Calu3 (cell line): ENCODE data around the gene FAM120B. TPM values are rescaled to one million over a fixed set of nuclear protein-coding genes. Genes with fewer than 3 reads are reported as not detected.

Experiments used
- BruUV-seq: library from RNA; stranded (reverse); fragments of 400-500 nt; replicated peaks from 2 replicates; lab custom pipeline; 2021; lab: Mats Ljungman, UMichigan
- CTCF ChIA-PET: fragments of 300-600 bp; sonication (Branson Sonifier 250); formaldehyde crosslinking; loops from one replicate; lab custom pipeline; 2022; ENCODE audit warnings: antibody characterized with exemption; lab: Charles Lee
- DNase-seq: peaks from one replicate; pipeline ENCODE4 v3.0.0; 2022
- H3K27ac Mint-ChIP-seq: one replicate; pipeline ENCODE4 v1.8.0; 2022; ENCODE audit warnings: mixed read lengths; ENCODE audit not compliant: unreplicated experiment
- H3K27me3 Mint-ChIP-seq: one replicate; pipeline ENCODE4 v1.8.0; 2022; ENCODE audit warnings: mixed read lengths; ENCODE audit not compliant: unreplicated experiment
- H3K36me3 Mint-ChIP-seq: one replicate; pipeline ENCODE4 v1.8.0; 2022; ENCODE audit warnings: mild to moderate bottlenecking, moderate library complexity, mixed read lengths; ENCODE audit not compliant: insufficient read depth, unreplicated experiment
- H3K4me1 Mint-ChIP-seq: one replicate; pipeline ENCODE4 v1.8.0; 2022; ENCODE audit warnings: mild to moderate bottlenecking, low read depth, mixed read lengths; ENCODE audit not compliant: unreplicated experiment
- H3K4me3 Mint-ChIP-seq: one replicate; pipeline ENCODE4 v1.8.0; 2022; ENCODE audit warnings: mild to moderate bottlenecking, low read depth, moderate library complexity, mixed read lengths; ENCODE audit not compliant: unreplicated experiment
- H3K9me3 Mint-ChIP-seq: one replicate; pipeline ENCODE4 v1.8.0; 2022; ENCODE audit warnings: low read depth, mixed read lengths; ENCODE audit not compliant: unreplicated experiment
- CTCF ChIP-seq: fragments of 200-600 bp; IDR thresholded peaks from one replicate; pipeline ENCODE4 v1.8.0; 2022; ENCODE audit warnings: antibody characterized with exemption; ENCODE audit not compliant: unreplicated experiment
- intact Hi-C: fragments of 100-400 bp; cut with micrococcal nuclease; formaldehyde crosslinking; loops from one replicate; pipeline ENCODE4 v1.10.0; 2022; ENCODE audit not compliant: unreplicated experiment
- total RNA-seq: library from RNA; stranded (reverse); gene quantifications from 2 replicates; pipeline ENCODE4 v1.2.3, GENCODE V29; 2022

The FAM120B gene
- total RNA-seq, 1 experiment from 2014 or later, result 13.2 TPM

GRCh38 chr6:170423814-170424603 is 117.5 kb downstream of the FAM120B start:
- no TSS peak for BruUV-seq
- no peak for DNase-seq
- no peak overlapping the region for H3K27ac Mint-ChIP-seq
- no peak for TF ChIP-seq CTCF
- no peaks in the 10 kb centered on the region for H3K4me1 Mint-ChIP-seq
- no peak overlapping the region for H3K4me3 Mint-ChIP-seq
- intact Hi-C loops, result no loop called here
- CTCF ChIA-PET, result no interaction called here
- H3K9me3 Mint-ChIP-seq, result no peaks in the 10 kb centered on the region
- no peaks in the 10 kb centered on the region for H3K36me3 Mint-ChIP-seq
- H3K27me3 Mint-ChIP-seq, result peaks cover 49% of the 10 kb centered on the region

GRCh38 chr6:170424604-170425126 is 118.1 kb downstream of the FAM120B start:
- intact Hi-C loops, result no loop called here
- Mint-ChIP-seq H3K27ac (no peak overlapping the region), H3K4me3 (no peak overlapping the region), H3K36me3 (no peaks in the 10 kb centered on the region), H3K27me3 (peaks cover 43% of the 10 kb centered on the region), H3K4me1 (no peaks in the 10 kb centered on the region), H3K9me3 (no peaks in the 10 kb centered on the region)
- TF ChIP-seq CTCF, result no peak
- CTCF ChIA-PET, result no interaction called here
- DNase-seq, result no peak
- BruUV-seq, result no TSS peak

- Mint-ChIP-seq H3K27ac (no peak overlapping the region), H3K4me1 (no peaks in the 10 kb centered on the region)
These were observed 122.9 kb downstream of the FAM120B start for GRCh38 chr6:170429450-170429849.

More at GRCh38 chr6:170429450-170429849, 122.9 kb downstream of the FAM120B start:
- Mint-ChIP-seq H3K27me3 (peaks cover 33% of the 10 kb centered on the region), H3K4me3 (no peak overlapping the region), H3K9me3 (no peaks in the 10 kb centered on the region), H3K36me3 (no peaks in the 10 kb centered on the region)
- no peak for TF ChIP-seq CTCF
- CTCF ChIA-PET, result no interaction called here
- intact Hi-C loops, result no loop called here
- no peak for DNase-seq
- no TSS peak for BruUV-seq
